Astrocyte (in vitro differentiated cells and primary cell): ENCODE results near the gene EHD4.

ENCODE experiments used
- CTCF ChIP-seq: IDR thresholded peaks from 2 replicates; pipeline ENCODE4 v1.5.1; 2011; ENCODE audit warnings: low read depth, mild to moderate bottlenecking, inconsistent platforms, low read length, moderate library complexity; ENCODE audit not compliant: insufficient read depth
- EZH2 ChIP-seq: IDR thresholded peaks from 2 replicates; pipeline ENCODE4 v1.6.1; 2012; ENCODE audit warnings: mild to moderate bottlenecking, low read length, inconsistent platforms; ENCODE audit not compliant: insufficient read depth

GRCh38 chr15:41945221-41945620 is 27.1 kb downstream of the EHD4 start:
- no peak for TF ChIP-seq CTCF
- TF ChIP-seq EZH2 = no peak
